Renal cortex interstitium (tissue), 11 donors: ENCODE measurements around the gene CTBP1. TPM values are rescaled to one million over a fixed set of nuclear protein-coding genes. Genes with fewer than 3 reads are reported as not detected.
A peak's percentile ranks its signal among the peaks of the same experiment; 100 is the strongest.

ENCODE experiments used
- DNase-seq, 11 donors: peaks; one replicate each; pipeline ENCODE4 v3.0.0-alpha.2; 2013; ENCODE audit warnings: low read depth in 9 of 11, low spot score in 4 of 11; ENCODE audit errors: extremely low read depth in 1 of 11
- polyA plus RNA-seq, 3 donors: library from polyadenylated mRNA; unstranded; fragments of 120-200 nt; gene quantifications; one replicate each; pipeline ENCODE4 v1.2.1, GENCODE V29; 2013; ENCODE audit not compliant: insufficient read length in 3 of 3

The CTBP1 gene
- polyA plus RNA-seq, 3 donors, result 113 to 174 (median 150) TPM

DNA sequence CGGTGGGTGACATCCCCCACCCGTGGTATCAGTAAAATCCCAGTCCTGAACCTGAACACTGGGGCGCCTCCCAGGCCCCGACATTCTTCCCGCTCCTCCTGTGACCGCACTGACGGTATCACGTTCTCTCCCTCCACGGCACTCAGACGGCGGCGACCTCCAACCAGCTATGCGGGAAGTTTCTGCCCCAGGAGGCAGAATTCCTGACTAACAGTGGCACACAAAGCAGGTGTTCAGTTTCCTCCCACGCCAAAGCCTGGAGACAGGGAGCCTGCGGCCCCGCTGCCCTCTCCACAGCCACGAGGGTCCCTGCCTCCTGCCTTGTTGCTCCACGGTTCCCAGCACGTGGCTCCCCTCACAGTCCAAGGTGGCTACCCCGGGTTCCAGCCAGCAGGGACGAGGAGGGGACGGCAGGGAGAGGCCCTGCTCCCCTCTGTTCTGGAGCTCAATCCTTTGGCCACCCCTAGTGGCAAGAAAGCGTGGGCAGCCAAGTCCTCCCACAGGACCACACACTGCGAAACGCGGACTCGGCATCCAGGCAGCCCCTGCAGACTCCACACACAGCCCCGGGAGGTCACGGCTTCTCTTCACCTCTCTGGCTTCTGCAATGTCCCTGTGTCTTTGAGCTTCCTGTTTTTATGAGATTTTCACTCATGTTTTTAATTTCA, 15.2 kb downstream of the CTBP1 start:
- DNase-seq, result peak in 3 of 11 donors; percentile 35 to 68 (median 42)

- peak; percentile 67 to 92 (median 83) for DNase-seq
Measured at GRCh38 chr4:1232661-1233621, 16.0 kb downstream of the CTBP1 start.

DNA sequence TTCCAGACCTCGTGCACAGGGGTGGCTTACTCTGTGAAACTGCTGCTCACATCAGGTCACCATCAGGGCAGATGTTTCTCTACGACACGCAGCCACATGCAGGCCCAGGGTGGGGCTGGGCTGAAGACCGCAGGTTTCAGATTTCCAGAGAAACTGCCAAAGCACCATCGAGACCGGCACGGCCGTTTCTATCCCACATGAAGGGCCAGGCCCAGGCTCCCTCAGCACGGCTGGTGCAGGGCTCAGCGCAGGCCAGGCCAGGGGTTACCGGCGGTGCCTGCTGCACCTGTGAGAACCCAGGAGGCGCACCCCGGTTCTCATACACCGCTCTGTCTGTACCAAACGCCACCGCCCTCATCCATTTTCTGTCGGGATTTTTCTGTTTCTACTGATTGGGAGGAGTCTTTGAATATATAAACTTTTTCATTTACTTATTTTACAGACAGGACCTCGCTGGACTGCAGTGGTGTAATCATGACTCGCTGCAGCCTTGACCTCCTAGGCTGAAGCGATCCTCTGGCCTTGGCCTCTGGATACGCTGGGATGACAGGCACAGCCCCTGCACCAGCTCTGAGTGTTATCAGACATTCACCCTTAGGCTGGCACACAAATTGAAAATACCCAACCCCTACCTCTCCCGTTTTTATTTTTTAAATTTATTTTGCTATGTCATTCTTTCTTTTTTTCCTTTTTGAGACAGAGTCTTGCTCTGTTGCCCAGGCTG, 17.1 kb downstream of the CTBP1 start:
- DNase-seq, result no peak

- DNase-seq, result no peak
Measured at GRCh38 chr4:1230971-1231636, 17.8 kb downstream of the CTBP1 start.

DNA sequence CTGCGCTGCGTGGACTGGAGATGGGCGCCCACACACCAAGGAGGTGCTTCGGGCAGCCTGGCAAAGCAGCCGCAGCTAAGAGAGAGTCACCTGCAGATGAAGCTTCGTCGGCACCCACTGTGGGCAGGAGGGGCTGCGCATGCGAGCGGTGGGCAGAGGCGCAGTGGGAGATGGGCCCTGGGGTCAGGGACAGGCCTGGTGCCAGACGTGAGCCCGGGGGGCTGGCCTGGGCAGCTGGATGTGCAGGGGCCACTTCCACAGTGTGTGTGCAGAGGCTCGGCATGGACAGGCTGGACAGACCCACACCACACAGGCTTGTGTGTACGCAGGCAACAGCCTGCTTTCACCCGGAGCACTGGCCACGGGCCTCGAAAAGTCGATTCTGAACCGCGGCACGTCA, 18.6 kb downstream of the CTBP1 start:
- no peak for DNase-seq

GRCh38 chr4:1229117-1229849, 19.6 kb downstream of the CTBP1 start:
- no peak for DNase-seq

- no peak for DNase-seq
Measured at GRCh38 chr4:1227816-1228215, 21.1 kb downstream of the CTBP1 start.

DNA sequence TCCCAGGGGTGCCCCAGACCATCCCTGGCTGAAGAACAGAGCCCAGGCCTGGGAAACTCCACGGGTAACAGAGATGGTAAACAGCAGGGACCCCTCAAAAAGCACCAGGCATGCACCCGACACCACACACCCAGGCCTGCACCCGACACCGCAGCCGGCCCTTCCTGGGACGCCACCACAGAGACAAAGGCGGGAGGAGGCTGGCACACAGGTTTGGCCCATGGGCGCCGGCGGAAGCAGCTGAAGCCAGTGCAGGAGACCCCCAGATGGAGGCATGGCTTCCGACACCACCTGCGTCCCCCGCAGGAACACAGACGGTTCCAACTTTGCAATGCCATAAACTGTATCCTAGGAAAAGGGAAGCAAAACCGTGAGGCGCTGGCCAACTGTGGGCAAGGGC, 22.3 kb downstream of the CTBP1 start:
- DNase-seq, result no peak

DNA sequence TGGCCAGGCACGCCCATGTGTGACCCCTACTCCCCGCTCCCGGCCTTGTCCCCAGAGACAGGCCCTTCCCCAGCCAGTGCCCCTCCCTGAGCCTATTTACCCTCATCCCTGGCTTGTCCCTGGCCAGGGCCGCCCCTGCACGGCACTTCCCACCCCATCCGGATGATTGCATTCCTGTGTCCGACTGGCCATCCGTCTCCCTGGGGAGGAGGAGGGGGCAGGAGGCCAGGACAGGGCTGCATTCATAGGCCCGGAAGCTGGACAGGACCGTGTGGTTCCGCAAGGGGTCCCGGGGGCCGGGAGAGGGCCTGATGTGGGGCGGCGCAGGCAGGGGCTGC, 22.8 kb downstream of the CTBP1 start:
- no peak for DNase-seq

DNA sequence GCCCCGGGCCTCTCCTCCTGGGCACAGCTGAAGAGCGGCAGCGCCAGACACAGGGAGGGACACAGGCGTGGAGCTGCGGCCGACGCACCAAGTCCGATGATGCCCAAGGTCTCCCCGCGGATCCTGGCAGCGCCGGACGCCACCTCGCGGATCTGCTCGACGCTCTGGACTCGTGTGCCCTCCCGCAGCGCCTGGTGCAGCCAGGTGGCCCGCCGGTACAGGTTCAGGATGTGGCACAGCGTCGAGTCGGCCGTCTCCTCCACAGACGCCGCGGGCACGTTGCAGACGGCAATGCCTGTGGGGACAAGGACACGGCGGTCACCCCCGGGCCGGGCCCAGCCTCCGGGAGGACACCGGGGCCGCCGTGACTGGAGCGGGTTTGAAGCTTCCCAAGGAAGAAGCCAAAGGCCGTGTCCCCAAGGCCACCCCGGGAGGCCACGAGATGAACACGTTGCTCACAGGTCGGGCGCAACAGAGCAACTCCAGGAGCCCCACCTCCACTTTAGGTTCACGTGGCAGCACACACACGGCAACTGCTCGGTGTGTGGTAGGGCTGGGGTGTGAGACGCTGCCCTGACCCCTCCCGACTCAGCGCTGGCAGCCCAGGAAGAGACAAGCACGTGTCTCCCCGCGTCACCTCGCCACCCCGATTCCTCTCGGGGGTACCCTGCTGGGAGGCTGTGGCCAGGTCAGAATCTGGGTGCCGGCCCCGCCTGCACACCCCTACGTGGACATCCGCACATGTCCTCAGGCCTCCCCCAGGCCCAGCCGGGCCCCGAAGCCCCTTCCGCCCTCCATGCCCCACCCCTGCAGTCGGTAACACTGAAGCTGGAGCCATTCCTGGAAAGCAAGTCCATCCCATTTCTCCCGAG, 23.4 kb downstream of the CTBP1 start:
- no peak for DNase-seq

DNA sequence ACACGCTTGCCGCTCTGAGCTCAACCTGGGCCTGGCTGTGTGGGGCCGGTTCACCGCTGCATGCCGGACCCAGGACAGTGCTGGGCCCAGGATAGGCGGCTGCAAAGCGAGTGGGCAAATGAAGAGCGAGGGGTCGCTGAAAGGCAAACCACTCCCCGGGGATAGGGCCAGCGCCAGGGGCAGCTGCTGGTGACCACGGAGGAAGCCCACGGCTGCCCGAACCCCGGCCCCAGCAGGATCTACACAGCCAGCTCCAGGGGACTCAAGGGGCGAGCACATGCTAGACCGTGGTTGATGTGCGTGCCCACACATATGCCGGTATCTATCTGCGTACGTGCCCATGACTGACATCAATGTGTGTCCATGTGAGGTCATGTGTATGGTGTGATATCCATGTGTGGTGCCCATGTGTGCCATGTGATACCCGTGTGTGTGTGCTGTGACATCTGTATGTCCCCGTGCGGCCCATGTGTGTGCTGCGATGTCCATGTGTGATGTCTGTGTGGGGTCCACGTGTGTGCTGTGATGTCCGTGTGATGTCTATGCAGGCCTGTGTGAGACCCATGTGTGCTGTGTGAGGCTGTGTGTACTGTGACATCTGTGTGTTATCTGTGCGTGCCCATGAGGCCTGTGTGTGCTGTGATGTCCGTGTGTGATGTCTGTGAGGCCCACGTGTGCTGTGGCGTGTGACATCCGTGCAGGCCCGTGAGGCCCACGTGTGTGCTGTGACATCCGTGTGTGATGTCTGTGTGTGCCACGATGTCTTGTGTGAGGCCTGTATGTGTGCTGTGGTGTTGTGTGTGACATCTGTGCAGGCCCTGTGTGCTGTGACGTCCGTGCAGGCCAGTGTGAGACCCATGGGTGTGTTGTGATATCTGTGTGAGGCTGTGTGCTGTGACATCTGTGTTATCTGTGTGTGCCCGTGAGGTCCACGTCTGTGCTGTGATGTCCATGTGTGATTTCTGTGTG, 24.8 kb downstream of the CTBP1 start:
- no peak for DNase-seq

DNA sequence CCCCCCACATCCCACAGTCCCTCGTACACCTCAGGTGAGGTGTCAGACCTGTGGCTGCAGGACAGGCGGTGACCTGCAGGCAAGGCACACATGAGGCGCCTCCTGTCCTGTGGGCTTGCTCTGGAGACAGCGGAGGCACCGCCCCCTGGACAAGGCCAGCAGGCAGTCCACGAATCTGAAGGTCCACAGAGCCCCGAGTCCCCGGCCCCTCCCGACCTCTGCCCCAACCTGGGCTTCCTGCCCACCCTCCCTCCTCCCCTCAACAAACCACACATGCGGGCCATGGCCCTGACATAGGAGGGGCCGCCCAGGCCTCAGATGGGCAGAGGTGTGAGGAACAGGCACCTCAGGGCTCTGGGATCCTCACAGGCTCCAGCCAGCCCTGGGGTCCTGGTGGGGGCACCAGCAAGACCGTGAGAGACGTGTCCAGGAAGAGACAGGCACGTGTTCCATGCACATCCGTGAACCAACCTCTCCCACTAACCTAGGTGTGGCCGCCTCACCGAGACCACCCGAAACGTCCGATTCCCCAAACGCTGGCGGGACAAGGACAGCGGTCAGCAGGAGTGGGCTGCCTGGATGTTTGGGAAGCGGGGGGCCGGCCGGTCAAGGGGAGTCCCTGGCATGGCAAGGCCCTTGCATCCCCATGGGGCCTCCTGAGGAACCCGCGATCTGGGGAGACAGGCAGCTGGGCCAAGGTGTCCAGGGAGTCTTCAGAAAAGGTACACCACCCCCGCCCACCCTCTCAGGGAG, 25.8 kb downstream of the CTBP1 start:
- no peak for DNase-seq

DNA sequence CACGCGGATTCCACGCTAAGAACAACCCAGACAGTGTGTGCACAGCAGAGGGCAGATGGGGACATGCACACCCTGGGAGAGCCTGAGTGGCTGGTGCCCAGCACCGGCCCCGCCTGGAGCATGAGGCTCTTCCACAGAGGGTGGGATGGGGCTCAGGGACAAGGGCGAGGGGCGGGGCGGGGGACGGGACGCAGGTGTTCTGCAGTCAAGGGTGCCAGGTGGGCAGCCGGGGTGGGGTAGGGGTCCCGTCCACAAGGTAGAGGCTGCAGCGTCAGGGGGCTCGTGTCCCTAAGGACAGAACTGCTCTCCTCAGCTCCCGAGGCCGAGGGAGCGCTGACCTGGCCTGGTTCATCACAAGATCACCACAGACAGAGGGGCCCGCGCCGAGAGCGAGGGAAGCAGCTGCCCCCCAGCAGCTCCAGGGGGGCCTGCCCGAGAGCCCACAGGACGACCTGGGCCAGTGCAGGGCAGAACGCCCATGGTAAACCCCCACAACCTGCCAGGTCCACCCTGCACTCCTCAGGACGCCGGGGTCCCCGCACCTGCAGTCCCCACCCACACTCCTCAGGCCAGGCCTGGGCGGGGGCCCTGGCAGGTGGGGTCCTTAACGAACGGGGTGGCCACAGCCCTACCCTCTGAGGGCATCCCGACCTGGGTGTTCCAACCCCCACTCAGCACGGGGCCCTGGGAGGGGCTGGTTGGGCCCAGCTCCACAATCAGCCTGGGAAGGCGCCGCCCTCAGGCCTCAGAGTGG, 26.7 kb downstream of the CTBP1 start:
- no peak for DNase-seq

- no peak for DNase-seq
Measured at GRCh38 chr4:1221155-1221870, 27.6 kb downstream of the CTBP1 start.

DNA sequence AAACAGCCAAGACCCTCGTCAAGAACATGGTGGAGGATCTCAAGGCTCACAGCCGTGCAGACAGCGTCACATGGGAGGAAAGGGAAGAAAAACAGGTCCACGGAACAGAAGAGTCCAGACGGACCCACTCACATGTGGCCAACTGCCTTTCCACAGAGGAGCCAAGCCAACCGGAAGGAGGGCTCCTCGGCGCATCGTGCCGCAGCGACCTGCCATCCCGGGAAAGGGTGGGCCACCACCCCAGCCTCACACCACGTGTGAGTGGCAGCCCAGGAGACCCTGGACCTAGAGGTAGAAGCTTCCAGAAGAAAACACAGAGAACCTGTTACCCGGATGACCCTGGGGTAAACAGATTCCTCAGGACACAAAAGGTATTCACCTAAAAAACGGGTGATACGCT, 28.4 kb downstream of the CTBP1 start:
- no peak for DNase-seq
